Spinal cord (tissue), 10 donors: Measurements from ENCODE around the gene LRRC56. TPM values are rescaled to one million over a fixed set of nuclear protein-coding genes. Genes with fewer than 3 reads are reported as not detected.

Experiments used
- DNase-seq, 6 donors: peaks; one replicate each; pipeline versions ENCODE4 v3.0.0 to v3.0.0-alpha.2; 2013 to 2015; ENCODE audit warnings: low spot score in 6 of 6, low read depth in 4 of 6
- H3K27ac ChIP-seq: one replicate; pipeline ENCODE4 v1.5.1; 2013; ENCODE audit warnings: low read depth, low read length, control low read depth
- H3K27me3 ChIP-seq: one replicate; pipeline ENCODE4 v1.6.1; 2013; ENCODE audit warnings: low read length; ENCODE audit not compliant: control insufficient read depth, insufficient read depth
- H3K36me3 ChIP-seq: one replicate; pipeline ENCODE4 v1.6.1; 2013; ENCODE audit warnings: low read length; ENCODE audit not compliant: control insufficient read depth, insufficient read depth
- H3K4me1 ChIP-seq: one replicate; pipeline ENCODE4 v1.6.1; 2013; ENCODE audit warnings: low read length; ENCODE audit not compliant: control insufficient read depth, insufficient read depth
- H3K4me3 ChIP-seq: one replicate; pipeline ENCODE4 v1.5.1; 2013; ENCODE audit warnings: low read depth, low read length, control low read depth
- H3K9me3 ChIP-seq: one replicate; pipeline ENCODE4 v1.6.1; 2013; ENCODE audit warnings: low read length; ENCODE audit not compliant: control insufficient read depth, insufficient read depth
- WGBS: methylation state at CpG from one replicate; pipeline ENCODE4 v1.1.5; 2013; ENCODE audit warnings: missing lambda C conversion rate; ENCODE audit not compliant: insufficient coverage; 5-methylcytosine and 5-hydroxymethylcytosine counted together
- polyA plus RNA-seq, 2 donors: library from polyadenylated mRNA; unstranded; fragments of 120-200 nt; gene quantifications; one replicate each; pipeline ENCODE4 v1.2.1, GENCODE V29; 2013; ENCODE audit not compliant: insufficient read length in 2 of 2
- small RNA-seq: library from RNA; depleted of rRNA; stranded (forward); fragments of <200 nt; gene quantifications from one replicate; pipeline ENCODE3, GENCODE V24; 2014; ENCODE audit warnings: low replicate concordance
- total RNA-seq, 2 donors: library from RNA; depleted of rRNA in 1 of 2; stranded (reverse); fragments of 120-200 nt in 1 of 2; fragments of >200 nt in 1 of 2; gene quantifications; one replicate each; pipeline versions ENCODE4 v1.2.3 to v1.2.4, GENCODE V29; 2013 to 2014
- donor health status: healthy.

LRRC56 gene
- total and polyA plus RNA-seq, 4 donors = 1.8 to 8.0 (median 4.7) TPM

- Histone ChIP-seq H3K27ac (no peak overlapping the region), H3K36me3 (peaks cover 96% of the 10 kb centered on the region)
- WGBS = 92% methylated on average over 9 of the region's 10 CpGs
Observed at GRCh38 chr11:595400-595799, 58.1 kb downstream of the LRRC56 start.

GRCh38 chr11:596374-596773 lies 59.0 kb downstream of the LRRC56 start:
- no peaks in the 10 kb centered on the region for H3K4me1 ChIP-seq
- DNase-seq = no peak
- no peak overlapping the region for H3K27ac ChIP-seq
- H3K36me3 ChIP-seq = peaks cover 94% of the 10 kb centered on the region
- no peak overlapping the region for H3K4me3 ChIP-seq
- WGBS = 93% methylated on average over 7 of the region's 10 CpGs
- no peaks in the 10 kb centered on the region for H3K27me3 ChIP-seq
- no peaks in the 10 kb centered on the region for H3K9me3 ChIP-seq

More at GRCh38 chr11:595400-595799, 58.1 kb downstream of the LRRC56 start:
- H3K4me3 ChIP-seq = no peak overlapping the region
- H3K9me3 ChIP-seq = no peaks in the 10 kb centered on the region
- H3K27me3 ChIP-seq = no peaks in the 10 kb centered on the region
- no peak for DNase-seq
- H3K4me1 ChIP-seq = no peaks in the 10 kb centered on the region

GRCh38 chr11:597166-597725 lies 59.9 kb downstream of the LRRC56 start:
- no peaks in the 10 kb centered on the region for H3K27me3 ChIP-seq
- 92% methylated on average over 29 of the region's 29 CpGs for WGBS

DNA sequence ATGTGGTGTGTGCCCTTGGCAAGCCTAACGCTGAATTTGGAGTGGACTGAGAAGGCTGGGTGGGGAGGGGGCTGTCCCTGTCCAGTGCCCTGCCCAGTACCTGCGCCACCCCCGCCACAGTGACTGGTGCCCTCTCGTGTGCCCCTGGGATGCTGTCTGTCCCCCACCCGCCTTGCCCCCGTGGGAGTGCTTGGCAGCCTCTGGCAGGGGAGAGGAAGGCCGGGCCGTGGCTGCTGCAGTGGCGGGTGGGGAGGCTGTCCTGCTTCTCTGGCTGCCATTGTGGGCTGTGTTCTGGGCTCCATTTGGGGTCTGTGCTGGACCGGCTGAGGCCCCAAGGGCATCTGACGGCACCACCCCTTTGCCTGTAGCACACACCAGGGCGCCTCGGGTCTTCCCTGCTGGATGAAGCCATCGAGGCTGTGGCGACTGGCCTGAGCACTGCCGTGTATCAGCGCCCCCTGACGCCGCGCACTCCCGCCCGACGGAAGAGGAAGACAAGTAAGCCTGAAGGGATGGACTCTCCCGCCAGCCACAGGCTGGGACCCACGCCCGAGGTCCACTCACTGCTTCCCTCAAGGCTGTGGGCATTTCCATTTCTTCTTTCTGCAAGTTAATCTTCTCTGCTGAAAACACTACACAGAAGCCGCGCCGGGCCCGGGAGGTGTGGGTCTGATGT lies 60.8 kb downstream of the LRRC56 start:
- Histone ChIP-seq H3K9me3 (no peaks in the 10 kb centered on the region), H3K4me1 (no peaks in the 10 kb centered on the region), H3K4me3 (no peak overlapping the region), H3K27me3 (no peaks in the 10 kb centered on the region), H3K27ac (no peak overlapping the region), H3K36me3 (peaks cover 95% of the 10 kb centered on the region)
- no peak for DNase-seq
- WGBS = 95% methylated on average over 27 of the region's 30 CpGs

More at GRCh38 chr11:597166-597725, 59.9 kb downstream of the LRRC56 start:
- no peak overlapping the region for H3K27ac ChIP-seq
- peaks cover 95% of the 10 kb centered on the region for H3K36me3 ChIP-seq
- no peak overlapping the region for H3K4me3 ChIP-seq
- no peaks in the 10 kb centered on the region for H3K9me3 ChIP-seq
- H3K4me1 ChIP-seq = no peaks in the 10 kb centered on the region
- no peak for DNase-seq

- 99% methylated on average over 20 of the region's 23 CpGs for WGBS
Observed at GRCh38 chr11:601573-602245, 64.4 kb downstream of the LRRC56 start.

GRCh38 chr11:603154-603553 lies 65.8 kb downstream of the LRRC56 start:
- no peak for DNase-seq
- Histone ChIP-seq H3K4me3 (no peak overlapping the region), H3K4me1 (no peaks in the 10 kb centered on the region), H3K36me3 (peaks cover 97% of the 10 kb centered on the region), H3K27me3 (no peaks in the 10 kb centered on the region), H3K9me3 (no peaks in the 10 kb centered on the region), H3K27ac (no peak overlapping the region)
- WGBS = 95% methylated on average over 12 of the region's 13 CpGs

More at GRCh38 chr11:601573-602245, 64.4 kb downstream of the LRRC56 start:
- H3K9me3 ChIP-seq = no peaks in the 10 kb centered on the region
- H3K36me3 ChIP-seq = peaks cover 97% of the 10 kb centered on the region
- no peaks in the 10 kb centered on the region for H3K4me1 ChIP-seq
- H3K27me3 ChIP-seq = no peaks in the 10 kb centered on the region
- no peak overlapping the region for H3K4me3 ChIP-seq
- no peak overlapping the region for H3K27ac ChIP-seq
- no peak for DNase-seq

Small RNA genes within 50 kb of the gene (small RNA-seq; reads per million reads assigned to genes)
- gene MIR210 = 10.1 reads per million, percentile 96 among the genes with 10 or more reads in this experiment

Other genes starting within 250 kb of the LRRC56 start
- 10 to 100 TPM in 1 of 2 donors, 1 to 10 TPM in 1; 3.9 to 15.9 TPM for gene PGGHG, start 248.4 kb upstream of the LRRC56 start, total RNA-seq
- 1 to 10 TPM; 5.9 to 6.5 TPM for gene PGGHG, start 248.4 kb upstream of the LRRC56 start, polyA plus RNA-seq
- not detected for gene IFITM5, start 238.0 kb upstream of the LRRC56 start, total RNA-seq
- gene IFITM5, start 238.0 kb upstream of the LRRC56 start, polyA plus RNA-seq = under 1 TPM in 1 of 2 donors, not detected in 1; 0.29 TPM
- 100 to 1,000 TPM in 1 of 2 donors, 10 to 100 TPM in 1; 26.3 to 132 TPM for gene IFITM2, start 229.7 kb upstream of the LRRC56 start, total RNA-seq
- 10 to 100 TPM; 58.4 to 59.4 TPM for gene IFITM2, start 229.7 kb upstream of the LRRC56 start, polyA plus RNA-seq
- gene IFITM1, start 223.5 kb upstream of the LRRC56 start, total RNA-seq = 100 to 1,000 TPM in 1 of 2 donors, 10 to 100 TPM in 1; 23.1 to 125 TPM
- gene IFITM1, start 223.5 kb upstream of the LRRC56 start, polyA plus RNA-seq = 10 to 100 TPM; 18.0 to 29.2 TPM
- gene IFITM3, start 216.7 kb upstream of the LRRC56 start, total RNA-seq = 100 to 1,000 TPM in 1 of 2 donors, 10 to 100 TPM in 1; 26.2 to 217 TPM
- 100 to 1,000 TPM; 121 to 179 TPM for gene IFITM3, start 216.7 kb upstream of the LRRC56 start, polyA plus RNA-seq
- gene B4GALNT4, start 168.0 kb upstream of the LRRC56 start, total RNA-seq = 10 to 100 TPM; 27.0 to 67.1 TPM
- 100 to 1,000 TPM; 182 to 192 TPM for gene B4GALNT4, start 168.0 kb upstream of the LRRC56 start, polyA plus RNA-seq
- gene PKP3, start 143.3 kb upstream of the LRRC56 start, total RNA-seq = under 1 TPM; 0.61 to 0.69 TPM
- 1 to 10 TPM in 1 of 2 donors, under 1 TPM in 1; 0.77 to 1.3 TPM for gene PKP3, start 143.3 kb upstream of the LRRC56 start, polyA plus RNA-seq
- 10 to 100 TPM; 10.6 to 42.5 TPM for gene SIGIRR, start 122.5 kb upstream of the LRRC56 start, total RNA-seq
- gene SIGIRR, start 122.5 kb upstream of the LRRC56 start, polyA plus RNA-seq = 10 to 100 TPM; 41.2 to 56.4 TPM
- under 1 TPM in 1 of 2 donors, not detected in 1; 0.22 TPM for gene ANO9, start 95.5 kb upstream of the LRRC56 start, total RNA-seq
- gene ANO9, start 95.5 kb upstream of the LRRC56 start, polyA plus RNA-seq = under 1 TPM; 0.10 to 0.53 TPM
- 10 to 100 TPM; 17.9 to 30.7 TPM for gene PTDSS2, start 87.2 kb upstream of the LRRC56 start, total RNA-seq
- gene PTDSS2, start 87.2 kb upstream of the LRRC56 start, polyA plus RNA-seq = 10 to 100 TPM; 49.6 to 62.7 TPM
- 100 to 1,000 TPM in 1 of 2 donors, 10 to 100 TPM in 1; 62.8 to 119 TPM for gene RNH1, start 30.3 kb upstream of the LRRC56 start, total RNA-seq
- gene RNH1, start 30.3 kb upstream of the LRRC56 start, polyA plus RNA-seq = 100 to 1,000 TPM in 1 of 2 donors, 10 to 100 TPM in 1; 77.4 to 112 TPM
- 10 to 100 TPM; 31.7 to 66.3 TPM for gene HRAS, start 2.0 kb upstream of the LRRC56 start, total RNA-seq
- 100 to 1,000 TPM; 132 to 147 TPM for gene HRAS, start 2.0 kb upstream of the LRRC56 start, polyA plus RNA-seq
- 1 to 10 TPM in 1 of 2 donors, under 1 TPM in 1; 0.79 to 1.4 TPM for gene LMNTD2, start 23.2 kb downstream of the LRRC56 start, total RNA-seq
- gene LMNTD2, start 23.2 kb downstream of the LRRC56 start, polyA plus RNA-seq = 1 to 10 TPM; 5.2 to 7.6 TPM
- gene RASSF7, start 23.4 kb downstream of the LRRC56 start, total RNA-seq = 10 to 100 TPM in 1 of 2 donors, 1 to 10 TPM in 1; 9.2 to 18.3 TPM
- 10 to 100 TPM; 25.9 to 36.8 TPM for gene RASSF7, start 23.4 kb downstream of the LRRC56 start, polyA plus RNA-seq
- 10 to 100 TPM; 14.7 to 20.9 TPM for gene PHRF1, start 38.9 kb downstream of the LRRC56 start, total RNA-seq
- gene PHRF1, start 38.9 kb downstream of the LRRC56 start, polyA plus RNA-seq = 10 to 100 TPM; 25.8 to 28.4 TPM
- gene IRF7, start 78.4 kb downstream of the LRRC56 start, total RNA-seq = 10 to 100 TPM in 1 of 2 donors, 1 to 10 TPM in 1; 3.9 to 16.8 TPM
- gene IRF7, start 78.4 kb downstream of the LRRC56 start, polyA plus RNA-seq = 10 to 100 TPM; 10.4 to 17.1 TPM
- gene CDHR5, start 87.4 kb downstream of the LRRC56 start, total RNA-seq = 1 to 10 TPM in 1 of 2 donors, not detected in 1; 2.5 TPM
- gene CDHR5, start 87.4 kb downstream of the LRRC56 start, polyA plus RNA-seq = 1 to 10 TPM in 1 of 2 donors, under 1 TPM in 1; 0.71 to 1.5 TPM
- gene SCT, start 89.7 kb downstream of the LRRC56 start, total RNA-seq = under 1 TPM in 1 of 2 donors, not detected in 1; 0.88 TPM
- 1 to 10 TPM in 1 of 2 donors, not detected in 1; 1.4 TPM for gene SCT, start 89.7 kb downstream of the LRRC56 start, polyA plus RNA-seq
- under 1 TPM in 1 of 2 donors, not detected in 1; 0.72 TPM for gene DRD4, start 99.7 kb downstream of the LRRC56 start, total RNA-seq
- 1 to 10 TPM; 5.4 to 5.6 TPM for gene DRD4, start 99.7 kb downstream of the LRRC56 start, polyA plus RNA-seq
- 10 to 100 TPM; 45.3 to 77.8 TPM for gene DEAF1, start 157.7 kb downstream of the LRRC56 start, total RNA-seq
- 100 to 1,000 TPM; 230 to 242 TPM for gene DEAF1, start 157.7 kb downstream of the LRRC56 start, polyA plus RNA-seq
- gene TMEM80, start 158.3 kb downstream of the LRRC56 start, total RNA-seq = 10 to 100 TPM; 10.0 to 20.1 TPM
- gene TMEM80, start 158.3 kb downstream of the LRRC56 start, polyA plus RNA-seq = 10 to 100 TPM; 25.8 to 38.9 TPM
- 1 to 10 TPM; 4.5 to 8.6 TPM for gene EPS8L2, start 168.7 kb downstream of the LRRC56 start, total RNA-seq
- gene EPS8L2, start 168.7 kb downstream of the LRRC56 start, polyA plus RNA-seq = 10 to 100 TPM; 11.3 to 15.1 TPM
- gene TALDO1, start 209.9 kb downstream of the LRRC56 start, total RNA-seq = 100 to 1,000 TPM; 104 to 124 TPM
- 100 to 1,000 TPM; 158 to 160 TPM for gene TALDO1, start 209.9 kb downstream of the LRRC56 start, polyA plus RNA-seq
- 10 to 100 TPM; 22.8 to 44.4 TPM for gene GATD1, start 240.0 kb downstream of the LRRC56 start, total RNA-seq
- gene GATD1, start 240.0 kb downstream of the LRRC56 start, polyA plus RNA-seq = 100 to 1,000 TPM in 1 of 2 donors, 10 to 100 TPM in 1; 97.4 to 133 TPM